DLD1 (cell line): ENCODE data around the gene ZNF71.
"Not testable (repeated sequence)": the region's sequence is repeated elsewhere in the genome, so short reads cannot be mapped to it uniquely, and the experiment has no call there.

Source experiments
- in situ Hi-C: cut with HindIII; loops from 2 replicates; pipeline ENCODE4 v1.10.0; 2017; ENCODE audit warnings: low sequenced_read_pairs

Gene ZNF71

DNA sequence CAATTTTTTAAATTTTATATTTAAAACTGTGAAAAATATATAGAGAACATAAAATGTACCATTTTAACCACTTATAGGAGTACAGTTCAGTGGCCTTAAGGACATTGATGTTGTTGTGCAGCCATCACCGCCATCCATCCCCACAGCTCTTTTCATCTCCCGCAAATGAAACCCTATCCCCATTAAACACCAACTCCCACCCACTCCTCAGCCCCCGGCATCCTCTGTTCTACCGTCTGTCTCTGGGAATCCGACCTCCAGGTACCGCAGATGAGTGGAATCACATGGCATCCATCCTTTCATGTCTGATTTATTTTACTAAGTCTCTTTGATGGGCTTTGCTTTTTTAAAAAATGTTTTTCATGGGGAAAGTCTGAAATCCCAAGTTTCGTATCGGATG, 24.0 kb downstream of the ZNF71 start:
- in situ Hi-C loops: no loop called here

DNA sequence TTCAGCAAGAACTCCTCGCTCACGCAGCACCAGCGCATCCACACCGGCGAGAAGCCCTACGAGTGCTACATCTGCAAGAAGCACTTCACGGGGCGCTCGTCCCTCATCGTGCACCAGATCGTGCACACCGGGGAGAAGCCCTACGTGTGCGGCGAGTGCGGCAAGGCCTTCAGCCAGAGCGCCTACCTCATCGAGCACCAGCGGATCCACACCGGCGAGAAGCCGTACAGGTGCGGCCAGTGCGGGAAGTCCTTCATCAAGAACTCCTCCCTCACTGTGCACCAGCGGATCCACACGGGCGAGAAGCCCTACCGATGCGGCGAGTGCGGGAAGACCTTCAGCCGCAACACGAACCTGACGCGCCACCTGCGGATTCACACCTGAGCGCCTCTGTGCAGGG, 27.3 kb downstream of the ZNF71 start:
- in situ Hi-C loops: no loop called here

DNA sequence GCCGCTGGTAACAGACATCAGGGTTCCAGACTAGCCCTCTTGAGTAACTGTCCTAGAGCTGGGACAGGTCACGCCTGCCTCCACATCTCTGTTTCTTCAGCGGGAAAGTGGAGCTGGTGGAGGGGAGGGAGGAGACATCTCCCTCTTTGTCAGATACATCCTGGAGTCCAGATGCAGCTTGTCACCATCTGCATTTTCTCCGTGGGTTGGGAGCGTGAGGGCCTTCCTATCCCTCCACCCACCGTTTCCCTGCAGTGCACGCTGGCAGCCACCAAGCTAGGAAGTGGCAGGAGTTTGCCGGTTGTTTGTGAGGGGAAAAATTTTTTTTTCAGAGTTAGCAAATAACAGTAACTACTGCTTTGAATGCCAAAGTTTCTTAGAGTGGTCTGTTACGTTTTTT, 27.9 kb downstream of the ZNF71 start:
- in situ Hi-C loops: no loop called here

DNA sequence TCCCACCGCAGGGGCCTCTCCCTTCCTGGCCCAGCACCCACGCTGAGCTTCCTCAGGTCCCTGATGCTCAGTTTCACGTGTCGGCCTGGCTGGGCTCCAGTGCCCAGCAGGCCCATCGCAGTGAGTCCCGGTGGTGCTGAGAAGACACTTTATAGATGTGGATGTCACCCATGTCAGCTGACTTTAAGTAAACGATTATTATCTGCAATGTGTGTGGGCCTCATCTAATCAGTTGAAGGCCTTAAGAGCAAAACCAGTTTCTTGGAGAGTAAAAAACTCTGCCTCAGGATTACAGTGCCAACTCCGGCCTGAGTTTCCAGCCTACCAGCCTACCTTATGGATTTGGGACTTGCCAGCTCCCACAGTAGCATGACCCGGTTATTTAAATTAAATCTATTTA, 30.6 kb downstream of the ZNF71 start:
- in situ Hi-C loops: no loop called here

GRCh38 chr19:56633021-56633420, 37.9 kb downstream of the ZNF71 start:
- in situ Hi-C loops: no loop called here

DNA sequence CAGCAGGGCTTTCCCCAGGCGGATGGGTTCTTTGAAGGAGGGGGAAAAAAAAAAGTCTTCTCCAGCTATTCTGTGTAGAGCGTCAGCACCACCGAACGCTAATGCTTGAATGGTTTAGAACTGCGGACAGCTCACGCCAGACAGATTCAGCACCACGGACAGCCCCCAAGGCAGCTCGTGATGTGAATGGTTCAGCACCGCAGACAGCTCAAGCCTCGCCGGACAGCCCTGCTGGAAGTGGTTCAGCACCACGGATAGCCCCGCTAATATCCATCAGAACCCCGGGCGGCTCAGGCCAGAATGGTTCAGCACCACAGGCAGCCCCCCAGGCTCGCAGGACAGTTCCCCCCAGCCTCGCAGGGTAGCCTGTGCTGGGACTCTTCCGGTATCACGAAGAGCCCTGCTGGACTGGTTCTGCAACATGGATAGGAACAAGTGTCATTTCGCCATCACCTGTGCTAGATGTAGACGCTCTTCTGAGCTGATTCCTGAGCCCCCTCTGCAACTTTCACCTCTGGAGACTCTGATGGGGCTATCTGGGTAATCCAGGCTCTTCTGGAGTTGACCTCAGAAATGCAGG, 43.0 kb downstream of the ZNF71 start:
- in situ Hi-C loops: no loop called here

GRCh38 chr19:56639217-56639616, 44.1 kb downstream of the ZNF71 start:
- in situ Hi-C loops: no loop called here

DNA sequence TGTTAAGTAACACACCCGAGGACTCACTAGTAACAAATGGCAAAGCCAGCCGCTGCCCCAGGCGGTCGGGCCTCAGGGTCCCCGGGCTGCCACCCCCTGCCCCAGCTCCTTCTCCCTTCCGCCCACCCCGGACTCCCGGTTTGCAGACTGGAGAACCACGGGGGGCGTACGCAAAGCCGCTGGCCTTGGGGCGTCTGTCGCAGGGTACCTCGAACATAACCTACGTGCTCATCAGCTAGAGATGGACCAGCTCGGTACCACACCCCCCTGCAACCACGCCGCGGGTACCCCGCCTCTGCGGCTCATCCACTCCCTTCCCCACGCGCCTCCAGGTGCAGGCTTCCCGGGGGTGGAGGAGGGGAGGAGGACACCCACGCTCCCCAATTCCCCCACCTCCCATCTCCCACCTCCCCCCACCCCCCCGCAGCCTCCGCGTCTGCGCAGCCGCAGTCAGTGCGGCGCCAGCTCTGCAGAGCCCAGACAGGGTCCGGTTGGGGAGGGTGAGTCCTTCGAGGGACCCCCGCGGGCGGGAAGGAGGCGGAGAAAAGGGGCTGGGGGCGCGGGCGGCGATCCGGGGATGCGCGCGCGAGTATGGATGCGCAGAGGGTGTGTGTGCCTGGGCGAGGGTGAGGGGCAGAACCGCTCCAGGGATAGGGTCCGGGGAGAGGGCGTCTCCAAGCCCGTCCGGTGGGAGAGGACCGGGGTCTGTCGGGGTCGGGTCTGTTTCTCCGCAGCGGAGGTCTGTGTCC, 47.8 kb downstream of the ZNF71 start, which contains the start of gene SMIM17:
TSS of gene SMIM17 (plus strand) at position 449 of the 749 bp plus-strand sequence. CDS start 2,509 bp downstream, outside the sequence.
- in situ Hi-C loops: no loop called here

- in situ Hi-C loops: no loop called here
Observed at GRCh38 chr19:56643460-56643955, 48.4 kb downstream of the ZNF71 start.

- in situ Hi-C loops: no loop called here
Observed at GRCh38 chr19:56654151-56654550, 59.0 kb downstream of the ZNF71 start.

DNA sequence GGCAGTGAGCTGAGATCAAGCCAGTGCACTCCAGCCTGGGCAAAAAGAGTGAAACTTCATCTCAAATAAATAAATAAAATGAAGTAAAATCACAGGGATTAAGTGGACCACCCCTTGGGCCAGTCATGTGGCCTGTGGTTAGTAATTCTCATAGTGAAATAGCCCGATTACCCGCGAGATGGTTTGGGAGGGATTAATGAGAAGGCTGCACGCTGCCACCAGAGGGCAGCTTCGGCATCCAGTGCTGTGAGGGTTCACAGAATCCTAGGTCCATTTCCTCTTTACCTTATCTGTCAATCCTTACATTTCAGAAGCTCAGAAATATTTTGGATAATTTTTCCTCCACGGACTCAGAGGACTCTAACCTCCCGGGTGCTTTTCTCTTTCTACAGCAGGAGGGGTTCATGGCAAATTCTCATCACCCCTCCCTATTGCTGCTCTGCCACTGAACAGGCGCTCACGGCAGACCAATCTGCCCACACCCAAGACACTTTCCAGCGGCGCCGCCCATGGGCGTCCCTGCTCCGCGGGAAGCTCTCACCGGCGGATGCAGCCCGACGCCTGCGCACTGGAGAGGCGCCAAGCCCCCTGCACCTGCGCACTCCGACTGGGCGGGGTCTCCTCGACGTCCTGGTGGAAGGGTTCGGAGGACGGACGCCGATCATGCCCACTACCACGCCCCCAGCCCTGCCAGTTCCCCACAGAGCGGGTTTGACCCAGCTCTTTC, 65.4 kb downstream of the ZNF71 start:
- in situ Hi-C loops: no loop called here

GRCh38 chr19:56661248-56661647, 66.1 kb downstream of the ZNF71 start:
- in situ Hi-C loops: no loop called here

DNA sequence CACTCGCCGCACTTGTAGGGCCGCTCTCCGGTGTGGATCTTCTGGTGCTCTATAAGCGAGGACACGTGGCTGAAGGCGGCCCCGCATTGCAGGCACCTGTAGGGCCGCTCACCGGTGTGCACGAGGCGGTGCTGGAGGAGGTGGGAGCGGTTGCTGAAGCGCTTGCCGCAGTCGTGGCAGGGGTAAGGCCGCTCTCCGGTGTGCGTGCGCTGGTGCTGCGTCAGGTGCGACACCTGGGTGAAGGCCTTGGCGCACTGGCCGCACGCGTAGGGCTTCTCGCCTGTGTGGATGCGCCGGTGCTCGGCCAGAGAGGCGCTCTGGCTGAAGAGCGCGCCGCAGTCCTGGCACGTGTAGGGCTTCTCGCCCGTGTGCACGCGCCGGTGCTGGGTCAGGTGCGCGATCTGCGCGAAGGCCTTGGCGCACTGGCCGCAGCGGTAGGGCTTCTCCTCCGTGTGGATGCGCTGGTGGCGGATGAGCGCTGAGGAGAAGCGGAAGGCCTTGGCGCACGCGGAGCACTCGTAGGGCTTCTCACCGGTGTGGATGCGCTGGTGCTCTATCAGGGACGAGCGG, 68.9 kb downstream of the ZNF71 start:
- in situ Hi-C loops: no loop called here

DNA sequence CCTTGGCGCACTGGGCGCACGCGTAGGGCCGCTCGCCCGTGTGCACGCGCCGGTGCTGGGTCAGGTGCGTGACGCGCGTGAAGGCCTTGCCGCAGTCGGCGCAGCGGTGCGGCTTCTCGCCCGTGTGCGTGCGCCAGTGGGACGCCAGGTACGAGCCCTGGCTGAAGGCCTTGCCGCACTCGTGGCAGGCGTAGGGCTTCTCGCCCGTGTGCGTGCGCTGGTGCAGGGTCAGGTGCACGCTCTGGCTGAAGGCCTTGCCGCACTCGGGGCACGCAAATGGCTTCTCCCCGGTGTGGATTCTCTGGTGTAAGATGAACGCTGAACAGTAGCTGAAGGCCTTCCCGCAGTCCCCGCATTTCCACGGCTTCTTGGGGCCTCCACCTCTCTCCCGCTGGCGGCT, 69.4 kb downstream of the ZNF71 start:
- in situ Hi-C loops: no loop called here

DNA sequence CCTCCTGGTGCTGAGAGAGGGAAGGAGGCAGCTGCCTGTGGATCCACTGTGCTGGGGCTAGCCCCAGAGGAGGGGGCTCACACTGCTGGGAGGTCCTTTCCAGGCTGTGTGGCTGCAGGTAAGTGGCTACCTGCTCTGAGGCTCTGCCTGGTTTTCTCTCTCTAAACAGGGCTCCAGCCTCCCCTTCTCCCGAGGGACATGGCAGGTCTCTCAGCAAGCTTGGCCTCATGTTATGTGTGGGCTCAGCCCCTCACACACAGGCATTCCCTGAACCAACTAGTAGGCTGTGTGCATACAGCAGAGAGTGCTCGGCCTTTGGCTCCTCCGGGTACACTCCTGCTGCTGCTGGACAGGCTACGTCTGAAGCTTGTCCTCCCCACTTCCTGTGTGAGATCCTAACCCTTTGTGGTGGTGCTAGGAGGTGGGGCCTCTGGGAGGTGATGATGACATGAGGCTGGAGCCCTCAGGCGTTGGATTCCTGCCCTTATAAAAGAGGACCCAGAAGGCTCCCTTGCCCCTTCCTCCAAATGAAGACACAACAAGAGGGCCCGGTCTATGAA, 72.3 kb downstream of the ZNF71 start:
- in situ Hi-C loops: no loop called here

GRCh38 chr19:56668676-56669075, 73.6 kb downstream of the ZNF71 start:
- in situ Hi-C loops: no loop called here

DNA sequence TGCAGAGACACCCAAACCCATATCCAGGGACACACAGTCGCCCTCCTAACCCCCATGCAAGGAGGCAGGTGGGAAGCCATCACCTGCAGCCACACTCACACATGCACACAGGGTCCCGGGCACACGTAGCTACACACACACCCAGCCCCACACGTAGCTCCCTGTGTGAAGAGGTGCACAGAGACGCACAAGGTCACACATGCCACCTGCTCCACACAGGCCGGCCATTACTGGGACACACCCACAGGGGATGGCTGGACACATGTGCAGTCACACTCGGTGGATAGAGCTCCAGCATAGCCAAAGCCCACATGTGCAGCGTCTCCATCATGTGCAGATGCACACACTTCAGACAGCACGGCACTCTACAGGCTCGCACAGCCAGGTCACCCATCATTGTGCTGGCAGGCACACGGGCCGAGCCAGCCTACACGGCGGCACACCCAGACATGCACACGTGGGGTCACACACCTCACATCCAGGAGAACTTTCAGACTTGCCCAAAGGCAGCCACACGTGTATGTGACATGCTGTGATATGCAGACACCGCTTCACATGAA, 75.4 kb downstream of the ZNF71 start:
- in situ Hi-C loops: no loop called here

- in situ Hi-C loops: no loop called here
Observed at GRCh38 chr19:56670961-56671612, 76.0 kb downstream of the ZNF71 start.

- in situ Hi-C loops: no loop called here
Observed at GRCh38 chr19:56671613-56671994, 76.5 kb downstream of the ZNF71 start, which contains the start of gene ZNF835. TSS of gene ZNF835 (minus strand) at chr19:56671757. CDS start at chr19:56665198, 6,559 bp downstream.

DNA sequence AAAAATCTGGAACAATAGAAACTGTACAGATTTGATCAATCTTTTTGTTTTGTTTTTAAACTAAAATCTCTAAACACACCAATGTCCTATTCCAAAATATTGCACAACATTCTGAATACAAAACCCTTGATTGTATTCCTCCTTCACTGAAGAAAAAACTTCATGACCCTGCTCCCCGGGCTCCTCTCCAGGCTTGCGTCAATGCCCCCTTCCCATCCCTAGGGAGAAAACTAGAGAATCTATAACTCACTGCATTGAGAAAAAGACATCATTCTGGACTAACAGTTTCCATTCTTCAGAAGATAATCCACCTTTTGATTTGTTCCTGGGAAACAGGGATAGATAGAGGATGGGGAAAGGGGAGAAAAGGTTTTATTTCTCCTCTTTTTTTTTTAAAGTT, 77.5 kb downstream of the ZNF71 start:
- in situ Hi-C loops: not testable (repeated sequence)
